Measurements from ENCODE around the gene SCGN.

The SCGN gene

GRCh38 chr6:25637211-25637610 is 14.8 kb upstream of the SCGN start:
- no peak overlapping the region for H3K4me3 ChIP-seq (replicated peaks; ENCODE audit: low read depth, low read length)
- DNase-seq (ENCODE audit: extremely low read depth, low read depth): no peak
- no peak for TF ChIP-seq CTCF (IDR thresholded peaks at IDR 0.05; ENCODE audit: low read depth, low read length, missing control alignments)

GRCh38 chr6:25637960-25638434 is 14.0 kb upstream of the SCGN start:
- H3K4me3 ChIP-seq (replicated peaks; ENCODE audit: low read depth, low read length): no peak overlapping the region
- no peak for DNase-seq (ENCODE audit: extremely low read depth, low read depth)
- TF ChIP-seq CTCF (IDR thresholded peaks at IDR 0.05; ENCODE audit: low read depth, low read length, missing control alignments): no peak

- no peak overlapping the region for H3K4me3 ChIP-seq (replicated peaks; ENCODE audit: low read depth, low read length)
- TF ChIP-seq CTCF (IDR thresholded peaks at IDR 0.05; ENCODE audit: low read depth, low read length, missing control alignments): no peak
- no peak for DNase-seq (ENCODE audit: extremely low read depth, low read depth)
Measured at GRCh38 chr6:25639653-25640052, 12.4 kb upstream of the SCGN start.

- DNase-seq (ENCODE audit: extremely low read depth, low read depth): no peak
Measured at GRCh38 chr6:25640446-25640845, 11.6 kb upstream of the SCGN start.

GRCh38 chr6:25640891-25641290 is 11.1 kb upstream of the SCGN start:
- no peak for DNase-seq (ENCODE audit: extremely low read depth, low read depth)
- no peak for TF ChIP-seq CTCF (IDR thresholded peaks at IDR 0.05; ENCODE audit: low read depth, low read length, missing control alignments)

More at GRCh38 chr6:25640446-25640845, 11.6 kb upstream of the SCGN start:
- no peak overlapping the region for H3K4me3 ChIP-seq (replicated peaks; ENCODE audit: low read depth, low read length)
- no peak for TF ChIP-seq CTCF (IDR thresholded peaks at IDR 0.05; ENCODE audit: low read depth, low read length, missing control alignments)

GRCh38 chr6:25641377-25641776 is 10.6 kb upstream of the SCGN start:
- DNase-seq (ENCODE audit: extremely low read depth, low read depth): no peak
- no peak for TF ChIP-seq CTCF (IDR thresholded peaks at IDR 0.05; ENCODE audit: low read depth, low read length, missing control alignments)
- H3K4me3 ChIP-seq (replicated peaks; ENCODE audit: low read depth, low read length): no peak overlapping the region

More at GRCh38 chr6:25640891-25641290, 11.1 kb upstream of the SCGN start:
- H3K4me3 ChIP-seq (replicated peaks; ENCODE audit: low read depth, low read length): no peak overlapping the region

Data from HFF-Myc (cell line).